HepG2 (cell line): ENCODE data around the gene GNRHR. TPM values are rescaled to one million over a fixed set of nuclear protein-coding genes. Genes with fewer than 3 reads are reported as not detected.

Experiments
- ATF7 ChIP-seq, 2 experiments: fragments of 450-650 bp in 1 of 2; sonication (generic) in 1 of 2; formaldehyde crosslinking in 1 of 2; IDR thresholded peaks; 2 replicates each; pipeline versions ENCODE4 v1.4.0 to v1.6.1; 2016 to 2020; ENCODE audit warnings: antibody characterized with exemption in 1 of 2, mild to moderate bottlenecking in 1 of 2, missing genetic modification reagents in 1 of 2
- GABPB1 ChIP-seq: IDR thresholded peaks from 2 replicates; pipeline ENCODE4 v1.6.1; 2016; ENCODE audit warnings: mild to moderate bottlenecking, missing genetic modification reagents, moderate library complexity, missing compliant biosample characterization
- KDM6A ChIP-seq: IDR thresholded peaks from 2 replicates; pipeline ENCODE4 v1.6.1; 2016; ENCODE audit warnings: low read depth
- MYC ChIP-seq: sonication (generic); formaldehyde crosslinking; IDR thresholded peaks from 2 replicates; pipeline ENCODE4 v1.9.0; 2021; ENCODE audit warnings: missing genetic modification reagents, borderline replicate concordance
- NFYB ChIP-seq: sonication (generic); formaldehyde crosslinking; IDR thresholded peaks from 2 replicates; pipeline ENCODE4 v1.4.0; 2020; ENCODE audit warnings: missing genetic modification reagents
- PAWR ChIP-seq: sonication (generic); formaldehyde crosslinking; IDR thresholded peaks from 2 replicates; pipeline ENCODE4 v1.4.0; 2020; ENCODE audit warnings: missing genetic modification reagents, mild to moderate bottlenecking, borderline replicate concordance
- XRCC5 ChIP-seq: fragments of 200-400 bp; formaldehyde crosslinking; optimal IDR thresholded peaks from 2 replicates; pipeline ENCODE3; 2017; ENCODE audit warnings: mild to moderate bottlenecking, low read length
- ZBTB21 ChIP-seq: sonication (generic); formaldehyde crosslinking; IDR thresholded peaks from 2 replicates; pipeline ENCODE4 v1.4.0; 2020; ENCODE audit warnings: missing genetic modification reagents
- ZNF205 ChIP-seq: IDR thresholded peaks from 2 replicates; pipeline ENCODE4 v1.6.1; 2018; ENCODE audit warnings: missing biosample characterization, missing genetic modification reagents
- ZNF343 ChIP-seq: sonication (generic); formaldehyde crosslinking; IDR thresholded peaks from 2 replicates; pipeline ENCODE4 v1.4.0; 2020; ENCODE audit warnings: mild to moderate bottlenecking, missing genetic modification reagents
- ZNF674 ChIP-seq: sonication (generic); formaldehyde crosslinking; IDR thresholded peaks from 2 replicates; pipeline ENCODE4 v1.5.0; 2020; ENCODE audit warnings: low read depth, mild to moderate bottlenecking, missing genetic modification reagents
- polyA plus RNA-seq, 8 experiments: library from polyadenylated mRNA; depleted of rRNA in 3 of 8; stranded (reverse) in 7 of 8; unstranded in 1 of 8; fragments of >200 nt; fragmentation: Illumina TruSeq in 4 of 8; extraction: Trizol in 4 of 8; gene quantifications; 2 replicates each; pipeline versions ENCODE4 v1.2.1 to v1.2.3, GENCODE V29; 2011 to 2016; ENCODE audit warnings: low read depth in 4 of 8, missing spikeins in 1 of 8, mixed read lengths in 1 of 8; ENCODE audit not compliant: insufficient read depth in 1 of 8
- total RNA-seq, 5 experiments: library from RNA; depleted of rRNA; stranded (reverse); fragments of >200 nt; fragmentation: Illumina TruSeq; extraction: Trizol; gene quantifications; 2 replicates each; pipeline ENCODE4 v1.2.3, GENCODE V29; 2016; ENCODE audit warnings: low read depth in 1 of 5
- TF ChIP-seq, protein P1 (sequence below): IDR thresholded peaks from 2 replicates; pipeline ENCODE4 v1.6.1; 2016; ENCODE audit warnings: low read depth, borderline replicate concordance
- TF ChIP-seq, protein P2 (sequence below): sonication (generic); formaldehyde crosslinking; IDR thresholded peaks from 2 replicates; pipeline ENCODE4 v1.4.0; 2020; ENCODE audit warnings: missing genetic modification reagents
- TF ChIP-seq, protein P3 (sequence below): sonication (generic); formaldehyde crosslinking; IDR thresholded peaks from 2 replicates; pipeline ENCODE4 v1.4.0; 2020; ENCODE audit warnings: missing genetic modification reagents
- TF ChIP-seq, protein P4 (sequence below): sonication (generic); formaldehyde crosslinking; IDR thresholded peaks from 2 replicates; pipeline ENCODE4 v1.4.0; 2020; ENCODE audit warnings: missing genetic modification reagents
- TF ChIP-seq, protein P5 (sequence below): sonication (generic); formaldehyde crosslinking; IDR thresholded peaks from 2 replicates; pipeline ENCODE4 v1.4.0; 2020; ENCODE audit warnings: missing genetic modification reagents
- TF ChIP-seq, protein P6 (sequence below): sonication (generic); formaldehyde crosslinking; IDR thresholded peaks from 2 replicates; pipeline ENCODE4 v1.4.0; 2020; ENCODE audit warnings: low read depth, missing genetic modification reagents

GNRHR gene
- total and polyA plus RNA-seq, 2 of the 13 experiments (the other 11 are each of a cell fraction or from before 2014, with no cell fraction given), result not detected

DNA sequence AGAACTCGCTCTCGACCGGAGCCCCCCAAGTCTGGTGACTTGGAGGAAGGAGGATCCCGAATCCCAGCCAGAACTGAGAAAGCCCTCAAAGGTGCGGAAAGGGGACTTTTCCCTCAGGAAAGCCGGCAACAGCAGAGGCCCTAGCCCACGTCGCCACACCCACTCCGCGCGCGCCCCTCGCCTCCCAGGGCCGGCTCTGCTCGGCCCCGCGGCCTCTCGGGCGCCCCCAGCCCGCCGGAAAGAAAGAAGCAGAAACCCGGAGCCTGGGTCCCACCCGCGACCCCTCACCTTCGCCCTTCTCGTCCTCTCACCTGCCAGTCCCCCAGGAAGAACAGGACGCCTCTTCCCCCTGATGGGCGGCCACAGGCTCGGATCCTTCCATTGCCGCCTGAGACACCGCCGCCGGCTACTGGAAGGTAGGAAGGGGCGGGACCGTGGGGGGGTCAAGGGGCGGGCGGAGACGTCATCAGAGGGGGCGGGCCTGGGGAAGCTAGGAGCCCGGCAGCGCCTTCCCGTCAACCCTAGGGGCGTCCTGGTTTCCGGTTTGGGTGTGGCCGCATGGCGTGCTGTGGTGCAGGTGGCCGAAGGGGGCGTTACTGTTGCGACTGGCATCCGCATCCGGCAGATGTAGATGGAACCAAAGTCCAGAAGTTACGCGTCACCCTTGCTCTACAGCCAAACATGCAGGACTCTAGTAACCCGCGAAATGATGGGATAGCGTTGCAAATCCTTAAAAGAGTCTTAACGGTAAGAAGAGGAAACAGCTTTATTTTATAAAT, 53.3 kb downstream of the GNRHR start, which contains the start of gene UBA6 (continued):
- TF ChIP-seq ZNF674 (CRISPR knock-in tag) (no peak), NFYB (CRISPR knock-in tag) (peak; percentile 64), XRCC5 (peak; percentile 59), GABPB1 (CRISPR knock-in tag) (peak; percentile 96), KDM6A (peak; percentile 30; the same call in 1 of the 2 replicates), ZNF343 (CRISPR knock-in tag) (peak; percentile 84), ZNF205 (0 out of 2 replicates have a peak, but pooled peaks have one; percentile 30), MYC (CRISPR knock-in tag) (peak; percentile 98), ZBTB21 (peak; percentile 75), ATF7 (IDR thresholded peaks at IDR 0.05) (0 out of 2 replicates have a peak, but pooled peaks have one; percentile 4), ATF7 (CRISPR knock-in tag; IDR thresholded peaks at IDR 0.05) (peak; percentile 64; the same call in 1 of the 2 replicates), PAWR (CRISPR knock-in tag) (no peak)
- TF ChIP-seq, protein P1, sequence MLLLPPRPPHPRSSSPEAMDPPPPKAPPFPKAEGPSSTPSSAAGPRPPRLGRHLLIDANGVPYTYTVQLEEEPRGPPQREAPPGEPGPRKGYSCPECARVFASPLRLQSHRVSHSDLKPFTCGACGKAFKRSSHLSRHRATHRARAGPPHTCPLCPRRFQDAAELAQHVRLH, result peak; percentile 70; the same call in 1 of the 2 replicates
- TF ChIP-seq, protein P2, sequence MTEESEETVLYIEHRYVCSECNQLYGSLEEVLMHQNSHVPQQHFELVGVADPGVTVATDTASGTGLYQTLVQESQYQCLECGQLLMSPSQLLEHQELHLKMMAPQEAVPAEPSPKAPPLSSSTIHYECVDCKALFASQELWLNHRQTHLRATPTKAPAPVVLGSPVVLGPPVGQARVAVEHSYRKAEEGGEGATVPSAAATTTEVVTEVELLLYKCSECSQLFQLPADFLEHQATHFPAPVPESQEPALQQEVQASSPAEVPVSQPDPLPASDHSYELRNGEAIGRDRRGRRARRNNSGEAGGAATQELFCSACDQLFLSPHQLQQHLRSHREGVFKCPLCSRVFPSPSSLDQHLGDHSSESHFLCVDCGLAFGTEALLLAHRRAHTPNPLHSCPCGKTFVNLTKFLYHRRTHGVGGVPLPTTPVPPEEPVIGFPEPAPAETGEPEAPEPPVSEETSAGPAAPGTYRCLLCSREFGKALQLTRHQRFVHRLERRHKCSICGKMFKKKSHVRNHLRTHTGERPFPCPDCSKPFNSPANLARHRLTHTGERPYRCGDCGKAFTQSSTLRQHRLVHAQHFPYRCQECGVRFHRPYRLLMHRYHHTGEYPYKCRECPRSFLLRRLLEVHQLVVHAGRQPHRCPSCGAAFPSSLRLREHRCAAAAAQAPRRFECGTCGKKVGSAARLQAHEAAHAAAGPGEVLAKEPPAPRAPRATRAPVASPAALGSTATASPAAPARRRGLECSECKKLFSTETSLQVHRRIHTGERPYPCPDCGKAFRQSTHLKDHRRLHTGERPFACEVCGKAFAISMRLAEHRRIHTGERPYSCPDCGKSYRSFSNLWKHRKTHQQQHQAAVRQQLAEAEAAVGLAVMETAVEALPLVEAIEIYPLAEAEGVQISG, result peak; percentile 86
- TF ChIP-seq, protein P3, sequence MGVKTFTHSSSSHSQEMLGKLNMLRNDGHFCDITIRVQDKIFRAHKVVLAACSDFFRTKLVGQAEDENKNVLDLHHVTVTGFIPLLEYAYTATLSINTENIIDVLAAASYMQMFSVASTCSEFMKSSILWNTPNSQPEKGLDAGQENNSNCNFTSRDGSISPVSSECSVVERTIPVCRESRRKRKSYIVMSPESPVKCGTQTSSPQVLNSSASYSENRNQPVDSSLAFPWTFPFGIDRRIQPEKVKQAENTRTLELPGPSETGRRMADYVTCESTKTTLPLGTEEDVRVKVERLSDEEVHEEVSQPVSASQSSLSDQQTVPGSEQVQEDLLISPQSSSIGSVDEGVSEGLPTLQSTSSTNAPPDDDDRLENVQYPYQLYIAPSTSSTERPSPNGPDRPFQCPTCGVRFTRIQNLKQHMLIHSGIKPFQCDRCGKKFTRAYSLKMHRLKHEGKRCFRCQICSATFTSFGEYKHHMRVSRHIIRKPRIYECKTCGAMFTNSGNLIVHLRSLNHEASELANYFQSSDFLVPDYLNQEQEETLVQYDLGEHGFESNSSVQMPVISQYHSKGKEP (CRISPR knock-in tag), result no peak
- TF ChIP-seq, protein P4, sequence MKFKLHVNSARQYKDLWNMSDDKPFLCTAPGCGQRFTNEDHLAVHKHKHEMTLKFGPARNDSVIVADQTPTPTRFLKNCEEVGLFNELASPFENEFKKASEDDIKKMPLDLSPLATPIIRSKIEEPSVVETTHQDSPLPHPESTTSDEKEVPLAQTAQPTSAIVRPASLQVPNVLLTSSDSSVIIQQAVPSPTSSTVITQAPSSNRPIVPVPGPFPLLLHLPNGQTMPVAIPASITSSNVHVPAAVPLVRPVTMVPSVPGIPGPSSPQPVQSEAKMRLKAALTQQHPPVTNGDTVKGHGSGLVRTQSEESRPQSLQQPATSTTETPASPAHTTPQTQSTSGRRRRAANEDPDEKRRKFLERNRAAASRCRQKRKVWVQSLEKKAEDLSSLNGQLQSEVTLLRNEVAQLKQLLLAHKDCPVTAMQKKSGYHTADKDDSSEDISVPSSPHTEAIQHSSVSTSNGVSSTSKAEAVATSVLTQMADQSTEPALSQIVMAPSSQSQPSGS (CRISPR knock-in tag), result peak; percentile 84
- TF ChIP-seq, protein P5, sequence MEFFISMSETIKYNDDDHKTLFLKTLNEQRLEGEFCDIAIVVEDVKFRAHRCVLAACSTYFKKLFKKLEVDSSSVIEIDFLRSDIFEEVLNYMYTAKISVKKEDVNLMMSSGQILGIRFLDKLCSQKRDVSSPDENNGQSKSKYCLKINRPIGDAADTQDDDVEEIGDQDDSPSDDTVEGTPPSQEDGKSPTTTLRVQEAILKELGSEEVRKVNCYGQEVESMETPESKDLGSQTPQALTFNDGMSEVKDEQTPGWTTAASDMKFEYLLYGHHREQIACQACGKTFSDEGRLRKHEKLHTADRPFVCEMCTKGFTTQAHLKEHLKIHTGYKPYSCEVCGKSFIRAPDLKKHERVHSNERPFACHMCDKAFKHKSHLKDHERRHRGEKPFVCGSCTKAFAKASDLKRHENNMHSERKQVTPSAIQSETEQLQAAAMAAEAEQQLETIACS, result peak; percentile 86
- TF ChIP-seq, protein P6, sequence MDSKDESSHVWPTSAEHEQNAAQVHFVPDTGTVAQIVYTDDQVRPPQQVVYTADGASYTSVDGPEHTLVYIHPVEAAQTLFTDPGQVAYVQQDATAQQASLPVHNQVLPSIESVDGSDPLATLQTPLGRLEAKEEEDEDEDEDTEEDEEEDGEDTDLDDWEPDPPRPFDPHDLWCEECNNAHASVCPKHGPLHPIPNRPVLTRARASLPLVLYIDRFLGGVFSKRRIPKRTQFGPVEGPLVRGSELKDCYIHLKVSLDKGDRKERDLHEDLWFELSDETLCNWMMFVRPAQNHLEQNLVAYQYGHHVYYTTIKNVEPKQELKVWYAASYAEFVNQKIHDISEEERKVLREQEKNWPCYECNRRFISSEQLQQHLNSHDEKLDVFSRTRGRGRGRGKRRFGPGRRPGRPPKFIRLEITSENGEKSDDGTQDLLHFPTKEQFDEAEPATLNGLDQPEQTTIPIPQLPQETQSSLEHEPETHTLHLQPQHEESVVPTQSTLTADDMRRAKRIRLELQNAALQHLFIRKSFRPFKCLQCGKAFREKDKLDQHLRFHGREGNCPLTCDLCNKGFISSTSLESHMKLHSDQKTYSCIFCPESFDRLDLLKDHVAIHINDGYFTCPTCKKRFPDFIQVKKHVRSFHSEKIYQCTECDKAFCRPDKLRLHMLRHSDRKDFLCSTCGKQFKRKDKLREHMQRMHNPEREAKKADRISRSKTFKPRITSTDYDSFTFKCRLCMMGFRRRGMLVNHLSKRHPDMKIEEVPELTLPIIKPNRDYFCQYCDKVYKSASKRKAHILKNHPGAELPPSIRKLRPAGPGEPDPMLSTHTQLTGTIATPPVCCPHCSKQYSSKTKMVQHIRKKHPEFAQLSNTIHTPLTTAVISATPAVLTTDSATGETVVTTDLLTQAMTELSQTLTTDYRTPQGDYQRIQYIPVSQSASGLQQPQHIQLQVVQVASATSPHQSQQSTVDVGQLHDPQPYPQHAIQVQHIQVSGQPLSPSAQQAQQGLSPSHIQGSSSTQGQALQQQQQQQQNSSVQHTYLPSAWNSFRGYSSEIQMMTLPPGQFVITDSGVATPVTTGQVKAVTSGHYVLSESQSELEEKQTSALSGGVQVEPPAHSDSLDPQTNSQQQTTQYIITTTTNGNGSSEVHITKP, result 0 out of 2 replicates have a peak, but pooled peaks have one; percentile 59
